OCI-LY7 (cell line): ENCODE data around the gene TP73. TPM values are rescaled to one million over a fixed set of nuclear protein-coding genes. Genes with fewer than 3 reads are reported as not detected.

ENCODE experiments used
- BruUV-seq: library from RNA; stranded (reverse); fragments of 400-500 nt; replicated peaks from 2 replicates; lab custom pipeline; 2021; lab: Mats Ljungman, UMichigan
- CTCF ChIA-PET: fragments of 300-600 bp; sonication (Branson Sonifier 250); formaldehyde crosslinking; loops from one replicate; lab custom pipeline; 2022; ENCODE audit warnings: antibody characterized with exemption; ENCODE audit not compliant: unreplicated experiment; lab: Charles Lee
- POLR2A ChIA-PET: fragments of 300-600 bp; sonication (Branson Sonifier 250); formaldehyde crosslinking; loops from one replicate; lab custom pipeline; 2022; ENCODE audit warnings: antibody characterized with exemption; lab: Charles Lee
- DNase-seq: peaks from one replicate; pipeline ENCODE4 v3.0.0-alpha.2; 2015; ENCODE audit warnings: low spot score
- H2AFZ ChIP-seq: fragments of 200-600 bp; sonication (generic), shearing (Covaris generic); 2 replicates; pipeline ENCODE4 v1.6.1; 2014; ENCODE audit warnings: mild to moderate bottlenecking, antibody characterized with exemption, low read length, moderate library complexity
- H3K27ac ChIP-seq: fragments of 200-600 bp; sonication (generic); 2 replicates; pipeline ENCODE4 v1.5.1; 2014; ENCODE audit warnings: mixed run types, low read depth, mild to moderate bottlenecking, moderate library complexity, low read length, inconsistent platforms; ENCODE audit not compliant: poor library complexity, severe bottlenecking
- H3K36me3 ChIP-seq: fragments of 200-600 bp; sonication (generic); 2 replicates; pipeline ENCODE4 v1.6.1; 2014; ENCODE audit warnings: mild to moderate bottlenecking, antibody characterized with exemption, low read length, moderate library complexity, mixed read lengths; ENCODE audit not compliant: insufficient read depth
- H3K4me1 ChIP-seq: fragments of 200-600 bp; sonication (generic); 2 replicates; pipeline ENCODE4 v1.5.1; 2014; ENCODE audit warnings: mild to moderate bottlenecking, low read length; ENCODE audit not compliant: insufficient read depth, poor library complexity, severe bottlenecking
- H3K4me2 ChIP-seq: fragments of 200-600 bp; sonication (generic); 2 replicates; pipeline ENCODE4 v1.6.1; 2014; ENCODE audit warnings: mild to moderate bottlenecking, low read length
- H3K4me3 ChIP-seq: fragments of 200-600 bp; sonication (generic); 2 replicates; pipeline ENCODE4 v1.5.1; 2014; ENCODE audit warnings: mild to moderate bottlenecking, low read depth, low read length; ENCODE audit not compliant: poor library complexity, severe bottlenecking
- H3K79me2 ChIP-seq: fragments of 200-600 bp; sonication (generic); 2 replicates; pipeline ENCODE4 v1.6.1; 2016; ENCODE audit warnings: low read depth, mild to moderate bottlenecking, low read length, moderate library complexity, mixed read lengths; ENCODE audit not compliant: insufficient read depth
- H3K9me2 ChIP-seq: fragments of 200-600 bp; sonication (generic); 2 replicates; pipeline ENCODE4 v1.6.1; 2016; ENCODE audit warnings: mild to moderate bottlenecking, low read length, mixed read lengths; ENCODE audit not compliant: insufficient read depth
- H3K9me3 ChIP-seq: fragments of 200-600 bp; sonication (generic); 2 replicates; pipeline ENCODE4 v1.6.1; 2014; ENCODE audit warnings: mild to moderate bottlenecking, mixed run types, low read length, mixed read lengths
- H4K20me1 ChIP-seq: fragments of 200-600 bp; sonication (generic); 2 replicates; pipeline ENCODE4 v1.6.1; 2014; ENCODE audit warnings: mild to moderate bottlenecking, antibody characterized with exemption, low read length, moderate library complexity, mixed read lengths; ENCODE audit not compliant: insufficient read depth
- CTCF ChIP-seq: fragments of 200-600 bp; sonication (generic); conservative IDR thresholded peaks from 2 replicates; pipeline ENCODE4 v1.5.1; 2014; ENCODE audit warnings: mild to moderate bottlenecking, antibody characterized with exemption, low read length, moderate library complexity, mixed read lengths
- EZH2phosphoT487 ChIP-seq: fragments of 200-600 bp; sonication (generic); IDR thresholded peaks from 2 replicates; pipeline ENCODE4 v1.6.1; 2018; ENCODE audit warnings: low read depth, borderline replicate concordance, mild to moderate bottlenecking, mixed run types, antibody characterized with exemption, low read length, moderate library complexity, mixed read lengths
- intact Hi-C: fragments of 100-400 bp; cut with micrococcal nuclease; formaldehyde crosslinking; loops from one replicate; pipeline ENCODE4 v1.10.0; 2022; ENCODE audit not compliant: unreplicated experiment
- total RNA-seq, 2 experiments: library from RNA; depleted of rRNA in 1 of 2; stranded (reverse); fragments of >200 nt in 1 of 2; shearing (Covaris generic) in 1 of 2; gene quantifications; 2 replicates each; pipeline ENCODE4 v1.2.3, GENCODE V29; 2014 to 2022

TP73 gene
- total RNA-seq, 2 experiments from 2014 or later, result 0.48 TPM; not detected in 1

GRCh38 chr1:3732434-3733093, 80.2 kb downstream of the TP73 start:
- no TSS peak for BruUV-seq
- Histone ChIP-seq H2AFZ (no peak overlapping the region), H3K9me2 (no peaks in the 10 kb centered on the region), H3K79me2 (no peaks in the 10 kb centered on the region), H3K4me2 (no peak overlapping the region), H3K27ac (no peak overlapping the region), H4K20me1 (no peaks in the 10 kb centered on the region), H3K36me3 (no peaks in the 10 kb centered on the region), H3K4me3 (no peak overlapping the region), H3K4me1 (no peaks in the 10 kb centered on the region), H3K9me3 (no peaks in the 10 kb centered on the region)
- no peak for DNase-seq
- ChIA-PET POLR2A (no interaction called here), CTCF (no interaction called here)
- intact Hi-C loops, result no loop called here
- no peak for TF ChIP-seq EZH2phosphoT487
- no peak for TF ChIP-seq CTCF

- no peak for DNase-seq
- Histone ChIP-seq H4K20me1 (no peaks in the 10 kb centered on the region), H3K9me3 (no peaks in the 10 kb centered on the region), H2AFZ (no peak overlapping the region), H3K4me2 (no peak overlapping the region), H3K9me2 (no peaks in the 10 kb centered on the region), H3K4me1 (no peaks in the 10 kb centered on the region), H3K27ac (no peak overlapping the region), H3K36me3 (no peaks in the 10 kb centered on the region), H3K79me2 (no peaks in the 10 kb centered on the region), H3K4me3 (no peak overlapping the region)
- CTCF ChIA-PET, result no interaction called here
- no TSS peak for BruUV-seq
- POLR2A ChIA-PET, result no interaction called here
- no peak for TF ChIP-seq CTCF
- no peak for TF ChIP-seq EZH2phosphoT487
- intact Hi-C loops, result no loop called here
Measured at GRCh38 chr1:3733094-3733882, 81.0 kb downstream of the TP73 start.
